VCaP (cell line): Measurements from ENCODE around the gene MBNL3.

Source experiments
- H3K27ac ChIP-seq: fragments of 450-650 bp; 2 replicates; pipeline ENCODE4 v1.5.1; 2017
- CTCF ChIP-seq: fragments of 450-650 bp; conservative IDR thresholded peaks from 2 replicates; pipeline ENCODE4 v1.5.1; 2017; ENCODE audit warnings: mild to moderate bottlenecking, moderate library complexity

Gene MBNL3

GRCh38 chrX:132489578-132490419, 961 bp upstream of the MBNL3 start:
- H3K27ac ChIP-seq, result peak overlapping the region; percentile 88
- no peak for TF ChIP-seq CTCF

- no peak for TF ChIP-seq CTCF
- peak overlapping the region; percentile 88 for H3K27ac ChIP-seq
Measured at GRCh38 chrX:132488180-132488705, 595 bp downstream of the MBNL3 start.

GRCh38 chrX:132486599-132487178, 2.1 kb downstream of the MBNL3 start:
- TF ChIP-seq CTCF, result no peak
- no peak overlapping the region for H3K27ac ChIP-seq

GRCh38 chrX:132483951-132484350, 4.9 kb downstream of the MBNL3 start:
- TF ChIP-seq CTCF, result no peak
- H3K27ac ChIP-seq, result no peak overlapping the region

GRCh38 chrX:132483488-132483887, 5.3 kb downstream of the MBNL3 start:
- H3K27ac ChIP-seq, result no peak overlapping the region
- TF ChIP-seq CTCF, result no peak

- TF ChIP-seq CTCF, result no peak
- H3K27ac ChIP-seq, result no peak overlapping the region
Measured at GRCh38 chrX:132482632-132483031, 6.2 kb downstream of the MBNL3 start.

- no peak for TF ChIP-seq CTCF
- H3K27ac ChIP-seq, result peak overlapping the region; percentile 69
Measured at GRCh38 chrX:132481449-132481848, 7.4 kb downstream of the MBNL3 start.
